ENCODE results near the gene GRIK4. TPM values are rescaled to one million over a fixed set of nuclear protein-coding genes. Genes with fewer than 3 reads are reported as not detected.

Gene GRIK4
- total RNA-seq, 1 experiment from 2014 or later = not detected

DNA sequence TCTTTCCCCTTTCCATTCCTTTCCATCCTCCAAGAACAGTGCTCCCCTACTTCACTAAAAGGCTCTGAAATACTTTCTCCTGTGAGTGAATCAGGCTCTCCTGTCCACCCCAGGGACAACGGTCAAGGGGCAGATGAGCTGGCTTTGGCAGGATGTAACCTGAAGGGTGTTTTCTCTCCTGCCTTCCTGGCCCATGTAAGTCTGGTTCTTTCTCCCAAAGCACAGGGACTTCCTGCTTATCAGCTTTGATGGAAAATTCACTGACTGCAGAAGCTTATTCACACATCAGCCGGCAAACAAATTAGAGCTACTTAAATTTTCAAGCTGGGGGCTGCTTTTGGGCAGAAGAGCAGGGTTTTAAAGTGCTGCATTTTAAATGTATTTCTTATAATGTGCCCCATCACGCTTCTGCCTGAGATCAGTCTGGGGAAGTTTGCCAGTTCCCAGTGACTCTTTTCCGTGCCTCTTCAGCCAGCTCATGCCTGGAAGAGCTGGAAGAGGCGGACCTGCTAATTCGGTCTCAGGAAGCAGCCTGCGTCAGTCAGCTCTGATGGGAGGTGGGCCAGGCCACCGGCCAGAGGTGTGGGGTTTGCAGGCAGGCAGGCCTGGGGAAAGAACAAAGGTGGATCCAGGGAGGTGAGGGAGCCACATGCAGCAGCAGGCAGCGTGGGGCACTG, 372.0 kb downstream of the GRIK4 start:
- intact Hi-C loops (cut with micrococcal nuclease; ENCODE audit: unreplicated experiment) = no loop called here
- H3K4me2 ChIP-seq = no peak overlapping the region
- ChIA-PET POLR2A (ENCODE audit: unreplicated experiment) (no interaction called here), CTCF (no interaction called here)
- no peak overlapping the region for H2AFZ ChIP-seq
- H3K9me3 ChIP-seq (ENCODE audit: insufficient read depth, low read depth) = no peaks in the 10 kb centered on the region
- no peak for DNase-seq
- no peaks in the 10 kb centered on the region for H3K79me2 ChIP-seq (ENCODE audit: low read depth)
- H3K36me3 ChIP-seq (ENCODE audit: low read depth) = no peaks in the 10 kb centered on the region
- no peaks in the 10 kb centered on the region for H3F3A ChIP-seq (ENCODE audit: insufficient read depth, low read depth)
- no peaks in the 10 kb centered on the region for H3K27me3 ChIP-seq (ENCODE audit: insufficient read depth, low read depth)
- H4K20me1 ChIP-seq (ENCODE audit: insufficient read depth) = no peaks in the 10 kb centered on the region
- H3K27ac ChIP-seq = no peak overlapping the region
- TF ChIP-seq, protein P1, sequence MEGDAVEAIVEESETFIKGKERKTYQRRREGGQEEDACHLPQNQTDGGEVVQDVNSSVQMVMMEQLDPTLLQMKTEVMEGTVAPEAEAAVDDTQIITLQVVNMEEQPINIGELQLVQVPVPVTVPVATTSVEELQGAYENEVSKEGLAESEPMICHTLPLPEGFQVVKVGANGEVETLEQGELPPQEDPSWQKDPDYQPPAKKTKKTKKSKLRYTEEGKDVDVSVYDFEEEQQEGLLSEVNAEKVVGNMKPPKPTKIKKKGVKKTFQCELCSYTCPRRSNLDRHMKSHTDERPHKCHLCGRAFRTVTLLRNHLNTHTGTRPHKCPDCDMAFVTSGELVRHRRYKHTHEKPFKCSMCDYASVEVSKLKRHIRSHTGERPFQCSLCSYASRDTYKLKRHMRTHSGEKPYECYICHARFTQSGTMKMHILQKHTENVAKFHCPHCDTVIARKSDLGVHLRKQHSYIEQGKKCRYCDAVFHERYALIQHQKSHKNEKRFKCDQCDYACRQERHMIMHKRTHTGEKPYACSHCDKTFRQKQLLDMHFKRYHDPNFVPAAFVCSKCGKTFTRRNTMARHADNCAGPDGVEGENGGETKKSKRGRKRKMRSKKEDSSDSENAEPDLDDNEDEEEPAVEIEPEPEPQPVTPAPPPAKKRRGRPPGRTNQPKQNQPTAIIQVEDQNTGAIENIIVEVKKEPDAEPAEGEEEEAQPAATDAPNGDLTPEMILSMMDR (conservative IDR thresholded peaks at IDR 0.05) = no peak
- TF ChIP-seq EZH2 (IDR thresholded peaks at IDR 0.05; ENCODE audit: low read depth) = no peak
- no peak overlapping the region for H3K4me3 ChIP-seq
- no peaks in the 10 kb centered on the region for H3K4me1 ChIP-seq (replicated peaks; ENCODE audit: insufficient read depth)
- no peaks in the 10 kb centered on the region for H3K9me2 ChIP-seq (ENCODE audit: insufficient read depth)
- BruUV-seq (replicated peaks) = no TSS peak

DNA sequence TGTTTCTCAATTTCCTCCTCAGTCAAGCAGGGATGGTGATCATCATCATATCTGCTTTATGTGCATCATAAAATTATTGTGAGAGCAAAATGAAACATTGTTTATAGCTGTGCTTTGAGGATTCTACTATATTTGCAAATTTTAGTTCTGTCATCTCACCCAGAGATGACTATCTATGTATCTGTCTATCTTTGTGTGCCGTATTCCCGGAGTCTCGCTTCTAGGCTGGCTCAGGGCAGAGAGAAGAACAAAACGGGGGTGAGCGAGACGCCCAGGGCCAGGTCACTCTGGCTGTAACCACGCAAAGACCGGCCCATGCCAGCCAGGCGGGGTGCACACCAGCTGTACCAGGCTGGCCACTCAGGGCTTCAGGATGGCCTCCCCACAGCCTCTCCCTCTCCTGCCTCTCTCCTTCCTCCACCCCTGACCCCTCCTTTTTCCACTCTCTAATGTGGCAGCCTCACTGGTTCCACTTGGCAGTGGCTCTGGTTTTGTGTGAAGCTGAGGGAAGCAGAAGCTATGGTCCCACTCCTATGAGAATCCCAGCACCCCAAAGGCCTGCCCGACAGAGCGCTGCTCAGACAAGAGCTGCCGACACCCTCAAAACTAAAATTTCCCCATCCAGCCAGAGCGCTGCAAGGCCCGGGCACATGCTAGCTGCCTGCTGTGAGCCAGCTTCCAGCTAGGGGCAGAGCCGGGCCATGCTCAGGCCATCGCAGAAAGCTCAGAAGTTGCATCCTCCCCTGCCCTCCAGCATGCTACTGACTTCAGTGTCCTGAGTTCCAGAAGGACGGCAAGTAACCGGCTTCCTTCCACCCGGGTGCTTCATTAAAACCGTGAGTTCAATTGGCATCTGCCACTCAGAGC, 372.8 kb downstream of the GRIK4 start:
- no TSS peak for BruUV-seq (replicated peaks)
- H3K9me3 ChIP-seq (ENCODE audit: insufficient read depth, low read depth) = no peaks in the 10 kb centered on the region
- intact Hi-C loops (cut with micrococcal nuclease; ENCODE audit: unreplicated experiment) = no loop called here
- no peaks in the 10 kb centered on the region for H4K20me1 ChIP-seq (ENCODE audit: insufficient read depth)
- H3K4me3 ChIP-seq = no peak overlapping the region
- no peak for DNase-seq
- no peak overlapping the region for H2AFZ ChIP-seq
- TF ChIP-seq, protein P1 (conservative IDR thresholded peaks at IDR 0.05) = no peak
- TF ChIP-seq EZH2 (IDR thresholded peaks at IDR 0.05; ENCODE audit: low read depth) = no peak
- CTCF ChIA-PET = no interaction called here
- no peak overlapping the region for H3K4me2 ChIP-seq
- no peaks in the 10 kb centered on the region for H3F3A ChIP-seq (ENCODE audit: insufficient read depth, low read depth)
- POLR2A ChIA-PET (ENCODE audit: unreplicated experiment) = no interaction called here
- no peaks in the 10 kb centered on the region for H3K4me1 ChIP-seq (replicated peaks; ENCODE audit: insufficient read depth)
- no peaks in the 10 kb centered on the region for H3K36me3 ChIP-seq (ENCODE audit: low read depth)
- no peaks in the 10 kb centered on the region for H3K79me2 ChIP-seq (ENCODE audit: low read depth)
- H3K27ac ChIP-seq = no peak overlapping the region
- no peaks in the 10 kb centered on the region for H3K27me3 ChIP-seq (ENCODE audit: insufficient read depth, low read depth)
- H3K9me2 ChIP-seq (ENCODE audit: insufficient read depth) = no peaks in the 10 kb centered on the region

DNA sequence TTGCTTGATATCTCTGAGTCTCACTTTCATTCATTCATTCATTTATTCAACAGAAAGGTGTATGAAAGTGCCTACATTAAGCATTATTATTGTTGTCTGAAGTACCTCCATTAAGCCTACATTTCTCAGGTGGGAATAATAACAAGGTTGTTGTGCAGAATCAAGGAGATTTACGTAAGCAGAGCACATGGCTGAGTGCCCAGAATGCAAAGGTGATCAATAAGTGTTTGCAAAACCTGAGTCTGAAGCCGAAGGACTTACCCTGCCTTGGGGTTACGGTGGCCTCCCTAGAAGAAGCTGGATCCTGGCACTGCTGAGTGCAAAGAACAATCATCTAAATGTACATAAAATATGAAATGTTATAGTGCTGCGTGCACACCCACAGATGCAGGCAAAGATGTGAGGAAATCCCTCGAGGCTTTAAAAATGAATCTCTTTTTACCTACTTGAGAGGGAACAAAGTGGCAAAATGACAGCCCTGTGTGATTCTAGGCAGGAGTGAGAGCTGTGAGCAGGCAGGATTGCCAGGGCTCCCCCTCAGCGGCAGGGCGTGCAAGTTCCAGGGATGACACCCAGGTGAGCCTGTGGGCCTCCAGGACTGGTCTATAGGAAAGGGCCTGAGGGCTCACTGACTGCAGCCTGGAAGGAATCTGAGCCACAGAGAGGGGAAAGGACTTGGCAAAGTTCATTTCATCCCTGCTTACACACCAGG, 379.2 kb downstream of the GRIK4 start:
- no TSS peak for BruUV-seq (replicated peaks)
- no peak overlapping the region for H3K27ac ChIP-seq
- H3F3A ChIP-seq (ENCODE audit: insufficient read depth, low read depth) = no peaks in the 10 kb centered on the region
- no peaks in the 10 kb centered on the region for H4K20me1 ChIP-seq (ENCODE audit: insufficient read depth)
- no peak overlapping the region for H3K4me2 ChIP-seq
- no peaks in the 10 kb centered on the region for H3K4me1 ChIP-seq (replicated peaks; ENCODE audit: insufficient read depth)
- TF ChIP-seq, protein P1 (conservative IDR thresholded peaks at IDR 0.05) = no peak
- TF ChIP-seq EZH2 (IDR thresholded peaks at IDR 0.05; ENCODE audit: low read depth) = no peak
- no peak overlapping the region for H2AFZ ChIP-seq
- ChIA-PET POLR2A (ENCODE audit: unreplicated experiment) (no interaction called here), CTCF (no interaction called here)
- H3K4me3 ChIP-seq = no peak overlapping the region
- DNase-seq = no peak
- H3K9me2 ChIP-seq (ENCODE audit: insufficient read depth) = no peaks in the 10 kb centered on the region
- no peaks in the 10 kb centered on the region for H3K9me3 ChIP-seq (ENCODE audit: insufficient read depth, low read depth)
- no peaks in the 10 kb centered on the region for H3K79me2 ChIP-seq (ENCODE audit: low read depth)
- no peaks in the 10 kb centered on the region for H3K27me3 ChIP-seq (ENCODE audit: insufficient read depth, low read depth)
- H3K36me3 ChIP-seq (ENCODE audit: low read depth) = no peaks in the 10 kb centered on the region
- intact Hi-C loops (cut with micrococcal nuclease; ENCODE audit: unreplicated experiment) = no loop called here
